GM15510 (cell line): ENCODE results near the gene PERP.

ENCODE experiments used
- POLR2A ChIP-seq: IDR thresholded peaks from 3 replicates; pipeline ENCODE4 v1.6.1; 2011; ENCODE audit warnings: borderline replicate concordance; ENCODE audit not compliant: insufficient read length; ENCODE audit errors: extremely low read depth

Gene PERP

DNA sequence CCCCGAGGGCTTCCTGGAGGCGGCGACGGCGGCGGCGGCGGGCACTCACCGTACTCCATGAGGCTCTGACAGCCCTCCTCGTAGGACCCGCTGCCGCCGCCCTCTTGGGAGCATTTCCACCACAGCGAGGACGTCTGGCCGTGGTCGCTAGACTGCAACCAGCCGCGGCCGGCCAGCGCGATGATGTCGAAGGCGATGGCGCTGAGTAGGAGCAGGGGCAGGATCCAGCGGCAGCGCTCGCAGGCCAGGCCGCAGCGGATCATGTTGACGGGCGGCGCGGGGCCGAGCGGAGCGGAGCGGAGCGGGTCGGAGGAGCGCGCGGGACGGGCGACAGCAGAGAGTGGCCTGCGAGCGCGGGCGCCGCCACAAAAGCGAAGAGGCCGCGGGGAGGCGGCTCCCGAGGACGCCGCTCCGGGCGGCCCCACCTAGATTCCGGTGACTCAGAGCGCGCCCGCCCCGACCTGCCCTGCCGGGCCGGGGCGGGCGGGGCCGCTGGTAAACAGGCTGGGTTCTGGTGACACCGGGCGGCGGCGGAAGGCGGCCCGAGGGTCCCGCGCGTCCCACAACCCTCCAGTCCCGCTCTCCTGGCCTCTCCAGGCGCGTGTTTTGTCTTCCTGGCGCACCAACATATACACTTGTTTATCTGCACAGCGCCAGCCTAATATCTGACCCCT is at the start of gene PERP:
PERP (minus strand) TSS at position 342 of the 674 bp plus-strand sequence; CDS start at position 263, 79 bp downstream.
- no peak for TF ChIP-seq POLR2A

DNA sequence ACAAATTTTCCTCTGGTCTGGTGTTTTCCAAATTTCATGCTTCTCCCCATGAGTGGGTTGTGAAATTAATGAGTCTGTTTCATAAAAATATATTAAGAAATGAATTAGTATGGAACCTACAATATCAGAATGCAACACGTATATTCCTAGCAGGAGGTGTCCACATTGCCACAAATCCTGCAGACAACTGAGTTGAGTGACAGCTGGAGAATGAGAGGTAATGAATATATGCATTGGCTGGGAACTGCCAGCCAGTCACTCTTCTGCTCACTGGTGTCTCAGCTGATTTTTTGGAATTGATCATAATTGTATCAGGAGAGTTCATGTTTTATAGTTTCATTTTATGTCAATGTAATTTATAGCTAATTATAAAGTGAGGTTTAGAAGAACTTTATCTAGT is 48.2 kb upstream of the PERP start:
- TF ChIP-seq POLR2A = no peak

DNA sequence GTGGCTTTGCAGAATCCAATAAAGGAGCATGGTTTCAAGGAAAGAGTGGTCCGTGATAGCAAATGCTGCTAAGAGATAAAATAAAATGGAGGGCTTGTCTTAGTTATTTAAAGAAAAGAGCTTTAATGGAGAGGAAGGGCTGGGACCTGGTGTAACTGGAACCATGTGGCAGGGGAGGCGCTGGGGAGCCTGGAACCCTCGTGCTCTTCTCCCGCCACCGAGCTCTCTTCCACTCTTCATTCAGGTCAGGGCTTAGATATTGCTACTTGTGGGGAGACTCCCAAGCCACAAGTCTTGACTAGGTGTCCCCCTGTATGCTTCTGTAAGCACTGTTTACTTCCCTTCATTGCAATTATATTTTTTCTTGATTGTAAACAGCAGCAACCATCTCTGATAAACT is 39.3 kb upstream of the PERP start:
- TF ChIP-seq POLR2A = no peak

DNA sequence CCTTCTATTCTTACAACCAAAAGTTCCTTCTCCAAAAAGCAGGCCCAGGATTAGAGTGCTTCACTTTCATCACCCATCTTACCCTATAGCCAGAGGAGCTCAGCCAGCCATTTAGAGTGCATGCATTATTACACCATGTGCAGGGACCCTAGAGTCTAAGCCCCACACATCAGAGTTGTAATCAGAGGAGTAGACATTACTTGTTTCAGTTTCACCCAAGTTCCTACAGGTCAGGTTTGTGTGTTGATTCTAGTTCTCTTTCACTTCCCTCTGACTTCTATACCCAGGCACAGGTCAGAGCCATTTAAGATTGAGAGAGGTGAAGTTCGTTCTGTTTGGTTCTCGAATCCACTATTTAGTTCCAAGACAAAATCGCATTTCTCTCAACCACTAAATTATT is 38.2 kb upstream of the PERP start:
- TF ChIP-seq POLR2A = no peak

DNA sequence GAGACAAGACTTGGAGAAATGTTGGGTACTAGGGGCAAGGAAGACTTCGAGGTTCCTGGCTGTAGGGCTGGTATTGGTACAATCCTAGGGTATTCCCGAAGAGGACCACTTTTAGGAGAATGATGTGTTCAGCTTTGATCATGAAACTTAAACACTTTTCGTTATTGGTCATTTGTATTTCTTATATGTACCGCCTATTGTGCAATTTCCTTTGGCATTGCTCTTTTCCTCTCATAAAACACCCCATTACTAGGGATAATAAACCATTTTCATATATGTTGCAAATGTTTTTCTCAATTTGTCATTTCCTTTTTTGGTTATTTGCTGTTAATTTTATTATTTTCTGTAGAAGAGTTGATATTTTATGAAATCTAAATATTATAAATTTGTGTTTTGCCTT is 35.6 kb upstream of the PERP start:
- no peak for TF ChIP-seq POLR2A

DNA sequence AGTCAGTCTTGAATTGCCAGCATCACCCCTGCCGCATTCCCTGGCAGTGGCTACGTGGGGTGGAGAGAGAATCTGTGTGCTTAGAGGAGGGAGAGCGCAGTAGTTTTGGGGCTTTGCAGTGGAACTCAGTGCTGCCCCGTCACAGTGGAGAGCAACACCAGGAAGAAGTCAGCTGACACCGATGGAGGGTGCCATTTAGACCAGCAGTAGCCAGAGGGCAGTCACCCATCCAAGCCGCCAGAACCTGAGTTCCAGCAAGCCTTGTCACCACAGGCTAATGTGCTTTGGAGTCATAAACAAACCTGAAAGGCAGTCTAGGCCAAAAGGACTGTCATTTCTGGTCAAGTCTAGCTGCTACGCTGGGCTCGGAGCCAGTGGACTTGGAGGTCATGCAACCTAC is 22.0 kb upstream of the PERP start:
- no peak for TF ChIP-seq POLR2A

DNA sequence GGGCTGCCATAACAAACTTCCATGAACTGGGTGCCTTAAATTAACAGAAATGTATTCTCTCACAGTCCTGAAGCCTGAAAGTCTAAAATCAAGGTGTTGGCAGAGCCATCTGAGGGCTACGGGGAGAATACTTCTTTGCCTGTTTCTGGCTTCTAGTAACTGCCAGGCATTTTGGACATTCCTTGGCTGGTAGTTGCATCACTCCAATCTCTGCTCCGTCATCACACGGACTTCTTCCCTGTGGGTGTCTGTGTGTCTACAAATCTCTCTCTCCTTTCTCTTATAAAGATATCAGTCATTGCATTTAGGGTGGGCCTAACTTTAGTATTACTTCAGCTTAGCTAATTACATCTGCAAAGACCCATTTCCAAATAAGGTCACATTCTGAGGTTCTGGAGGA is 20.9 kb upstream of the PERP start:
- TF ChIP-seq POLR2A = no peak

DNA sequence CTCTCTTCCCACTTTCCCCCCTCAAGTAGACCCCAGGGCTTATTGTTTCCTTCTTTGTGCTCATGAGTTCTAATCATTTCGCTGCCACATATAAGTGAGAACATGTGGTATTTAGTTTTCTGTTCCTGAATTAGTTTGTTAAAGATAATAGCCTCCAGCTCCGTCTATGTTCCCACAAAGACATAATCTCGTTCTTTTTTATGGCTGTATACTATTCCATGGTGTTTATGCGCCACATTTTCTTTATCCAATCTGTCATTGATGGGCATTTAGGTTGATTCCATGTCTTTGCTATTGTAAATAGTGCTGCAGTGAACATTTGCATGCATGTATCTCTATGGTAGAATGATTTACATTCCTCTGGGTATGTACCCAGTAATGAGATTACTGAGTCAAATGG is 16.9 kb upstream of the PERP start:
- no peak for TF ChIP-seq POLR2A

DNA sequence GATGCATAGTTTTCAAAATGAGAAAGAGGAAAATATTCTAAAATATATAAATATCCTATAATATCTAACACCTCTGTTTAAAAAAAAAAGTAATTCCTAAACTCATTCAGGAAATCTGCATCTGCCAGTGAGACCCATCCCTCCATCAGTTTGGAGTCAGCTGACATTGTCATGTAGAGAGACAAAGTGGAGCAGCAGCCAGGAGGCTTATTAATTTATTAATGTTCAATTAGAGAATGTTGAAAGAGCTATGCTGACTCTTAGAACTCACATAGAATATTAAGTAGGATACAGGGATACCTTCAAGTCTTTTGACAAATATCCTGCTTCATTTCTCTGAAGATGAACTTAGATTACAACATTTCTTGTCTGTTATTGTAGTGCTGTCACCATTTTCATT is 12.8 kb upstream of the PERP start:
- no peak for TF ChIP-seq POLR2A

DNA sequence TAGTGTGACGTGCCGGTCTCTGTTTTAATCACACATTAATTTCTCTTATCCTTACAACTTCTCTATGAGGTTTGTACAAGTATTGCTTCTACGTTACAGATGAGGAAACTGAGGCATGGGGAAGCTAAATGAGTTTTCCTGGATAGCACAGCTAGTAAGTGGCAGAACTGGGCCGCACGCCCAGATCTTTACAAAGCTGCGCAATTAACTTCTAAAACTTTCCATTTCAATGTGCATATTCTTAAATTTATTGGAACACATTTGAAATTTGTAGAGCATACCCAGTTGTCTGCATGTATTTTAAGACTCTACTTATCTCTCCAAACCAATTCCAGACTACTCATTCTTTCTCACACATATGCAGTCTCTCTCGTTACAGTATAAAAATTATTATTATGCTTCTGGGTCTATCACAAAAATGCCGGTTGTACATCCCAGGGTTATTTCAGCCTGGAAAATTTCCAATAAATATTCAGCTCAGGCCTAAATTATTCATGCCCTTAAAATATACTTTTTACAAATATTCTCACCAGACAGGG is 10.2 kb upstream of the PERP start:
- no peak for TF ChIP-seq POLR2A

DNA sequence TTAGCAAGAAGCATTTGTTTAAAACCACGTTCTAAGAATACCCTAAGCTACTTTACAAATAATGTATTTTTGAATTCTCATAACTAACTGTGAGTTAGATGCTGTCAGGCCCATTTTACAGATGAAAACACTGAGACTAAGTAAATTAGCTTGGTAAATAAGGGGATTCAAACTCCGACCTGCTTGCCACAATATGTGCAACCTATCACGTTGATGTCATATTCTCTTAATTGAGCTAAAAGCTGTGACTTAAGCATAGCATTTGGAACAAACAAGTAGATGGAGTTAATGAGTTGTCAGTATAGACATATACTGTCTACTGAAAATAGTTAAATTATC is 9.4 kb upstream of the PERP start:
- no peak for TF ChIP-seq POLR2A

DNA sequence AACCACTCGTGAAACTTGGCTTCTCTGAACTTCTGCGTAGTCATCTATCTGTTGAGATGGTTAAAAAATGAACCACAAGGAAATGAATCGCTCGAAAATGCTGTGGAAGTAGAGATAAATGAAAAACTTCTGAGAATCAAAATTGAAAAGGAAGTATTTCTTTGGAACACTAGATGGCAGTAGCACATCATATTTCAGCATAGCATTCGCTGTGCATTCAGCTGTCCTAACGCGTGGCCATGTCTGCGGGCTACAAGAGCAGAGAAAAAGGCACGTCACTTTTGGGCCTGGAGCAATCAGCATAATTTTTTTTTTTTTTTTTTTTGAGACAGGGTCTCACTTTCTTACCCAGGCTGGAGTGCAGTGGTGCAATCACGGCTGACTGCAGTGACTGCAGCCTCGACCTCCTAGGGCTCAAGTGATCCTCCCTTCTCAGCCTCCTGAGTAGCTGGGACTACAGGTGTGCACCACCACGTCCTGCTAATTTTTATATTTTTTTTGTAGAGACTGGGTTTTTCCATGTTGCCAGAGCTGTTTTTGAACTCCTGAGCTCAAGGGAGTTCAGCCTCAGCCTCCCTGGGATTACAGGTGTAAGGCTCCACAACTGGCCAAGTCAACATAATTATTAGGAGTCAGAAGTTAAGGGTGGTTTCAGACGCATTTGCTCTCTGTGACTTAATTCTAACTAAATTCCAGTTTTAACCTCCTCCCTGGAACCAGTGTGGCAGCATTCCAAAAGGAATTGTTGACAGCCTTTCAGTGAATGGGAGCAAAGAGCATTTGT is 8.8 kb upstream of the PERP start:
- no peak for TF ChIP-seq POLR2A

DNA sequence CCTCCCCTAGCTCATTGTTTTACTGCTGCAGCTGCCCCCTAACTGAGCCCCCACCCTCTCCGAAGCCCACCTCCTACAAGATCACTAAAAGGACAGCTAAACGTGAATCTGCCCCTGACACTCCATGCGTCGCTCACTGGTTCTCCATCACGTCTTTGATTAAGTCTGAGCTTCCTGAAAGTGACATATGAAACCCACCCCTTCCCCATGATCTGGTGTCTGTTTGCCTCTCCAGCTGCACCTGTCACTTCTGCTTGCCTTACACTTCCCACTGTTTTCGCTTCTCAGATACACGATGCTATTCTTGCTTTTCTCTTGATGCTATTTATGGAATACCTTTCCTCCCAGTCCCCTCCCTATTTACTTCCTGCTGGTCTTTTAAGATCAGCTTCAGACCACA is 8.0 kb upstream of the PERP start:
- no peak for TF ChIP-seq POLR2A

DNA sequence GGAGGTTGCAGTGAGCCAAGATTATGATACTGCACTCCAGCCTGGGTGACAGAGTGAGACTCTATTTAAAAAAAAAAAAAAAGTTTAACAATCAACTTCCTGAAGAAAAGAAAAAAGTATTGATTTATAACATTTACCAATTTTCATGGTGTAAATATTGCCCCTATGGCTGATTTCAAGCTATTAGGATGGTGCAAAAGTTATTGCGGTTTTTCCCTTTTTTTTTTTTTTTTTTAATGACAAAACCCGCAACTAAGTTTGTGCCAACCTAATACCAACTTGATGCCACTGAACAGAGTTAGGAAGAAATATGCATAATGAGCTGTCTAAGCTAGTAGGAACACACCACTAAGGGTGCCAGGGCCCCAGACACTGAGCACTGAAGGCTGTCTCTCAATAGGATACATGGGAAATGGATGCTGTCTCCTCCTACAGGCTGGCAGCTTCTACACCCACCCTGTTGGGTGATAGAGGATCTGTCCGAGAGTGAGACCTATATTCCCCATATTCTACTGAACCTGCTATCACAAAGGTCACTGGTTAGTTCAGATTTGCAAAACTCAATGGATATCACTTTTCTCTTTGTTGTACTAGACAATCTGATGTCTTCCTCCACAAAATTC is 6.5 kb upstream of the PERP start:
- TF ChIP-seq POLR2A = no peak

DNA sequence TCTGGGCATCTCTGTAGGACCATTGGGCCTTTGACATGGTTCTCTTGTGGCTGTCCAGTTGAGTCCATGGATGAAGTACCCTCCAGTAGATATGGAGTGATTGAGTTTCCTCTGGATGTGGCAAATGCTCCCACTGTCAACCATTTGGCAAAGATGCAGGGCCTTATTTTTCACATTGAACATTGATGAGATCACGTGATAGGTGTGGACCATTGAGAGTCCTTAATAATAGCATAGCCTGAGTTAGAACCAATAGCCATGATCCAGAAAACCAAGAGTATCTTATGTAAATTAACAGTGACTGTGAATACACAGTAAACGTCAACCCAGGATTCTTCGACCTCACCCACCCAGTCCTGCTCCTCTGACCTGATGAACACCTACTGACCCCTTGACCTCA is 3.0 kb upstream of the PERP start:
- no peak for TF ChIP-seq POLR2A
